NCI-H187 treated with DMSO at 0.1 percent for 48 hours (cell line): ENCODE measurements around the gene DCAF8.
"Not testable (repeated sequence)": the region's sequence is repeated elsewhere in the genome, so short reads cannot be mapped to it uniquely, and the experiment has no call there.

Experiments used
- DNase-seq: peaks from one replicate; lab custom pipeline; 2025; lab: John Stamatoyannopoulos, UW

DCAF8 gene

GRCh38 chr1:160261893-160262794 lies at the start of gene DCAF8:
Gene DCAF8 (minus strand): TSS chr1:160262549. CDS start chr1:160244008, 18,541 bp downstream.
- peak; percentile 98 for DNase-seq

- no peak for DNase-seq
These were observed 47.2 kb upstream of the DCAF8 start for GRCh38 chr1:160309571-160309970.

DNA sequence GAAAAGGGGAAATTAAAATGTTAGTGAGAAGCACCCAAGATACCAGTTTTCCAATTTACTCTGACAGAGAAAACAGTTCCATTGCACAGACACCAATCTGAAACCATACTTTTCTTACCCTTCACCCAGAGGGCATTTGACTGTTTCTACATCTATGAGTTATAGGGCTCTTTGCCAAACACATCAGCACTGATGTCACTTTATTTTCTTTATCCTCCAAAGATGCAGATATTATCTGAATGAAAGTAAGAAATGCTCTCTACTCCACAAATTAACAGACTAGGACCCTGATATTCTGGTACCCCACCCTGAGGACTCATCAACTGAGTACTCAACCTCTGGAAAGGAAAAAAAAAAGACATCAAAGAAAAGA lies 46.8 kb upstream of the DCAF8 start:
- DNase-seq: no peak

DNA sequence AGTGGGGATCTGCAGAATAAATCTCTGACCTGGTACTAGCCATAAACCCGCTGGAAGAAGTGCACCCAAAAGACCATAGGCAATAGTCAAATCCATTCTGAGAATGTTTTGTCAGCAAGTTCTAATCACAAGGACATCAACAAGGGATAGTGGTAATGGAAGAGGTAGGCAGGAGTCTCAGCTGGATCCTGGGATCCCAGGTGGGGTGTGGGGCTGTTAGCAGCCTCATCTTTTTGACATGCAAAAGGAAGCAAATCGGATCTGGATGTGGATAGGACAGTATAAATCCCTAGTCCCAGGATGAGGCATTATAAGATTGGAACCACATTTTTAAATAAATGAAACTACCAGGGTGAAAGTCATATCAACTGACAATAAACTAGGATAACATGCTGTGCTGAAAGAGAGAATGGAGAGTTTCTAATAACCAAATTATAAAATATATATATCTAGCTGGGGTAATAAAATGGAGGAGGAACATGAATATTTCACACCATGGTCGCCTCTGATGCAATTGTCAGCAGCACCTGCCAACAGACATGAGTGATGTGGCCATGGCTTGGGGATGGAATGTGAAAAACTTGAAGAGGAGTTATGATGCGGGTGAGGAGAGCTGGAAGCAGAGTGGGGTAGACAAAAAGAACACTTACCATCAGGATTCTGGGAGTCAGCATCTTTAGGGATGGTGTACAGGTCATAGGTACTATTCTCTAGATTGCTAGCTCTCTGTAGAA lies 46.3 kb upstream of the DCAF8 start:
- no peak for DNase-seq

- DNase-seq: no peak
These were observed 44.9 kb upstream of the DCAF8 start for GRCh38 chr1:160307118-160307791.

DNA sequence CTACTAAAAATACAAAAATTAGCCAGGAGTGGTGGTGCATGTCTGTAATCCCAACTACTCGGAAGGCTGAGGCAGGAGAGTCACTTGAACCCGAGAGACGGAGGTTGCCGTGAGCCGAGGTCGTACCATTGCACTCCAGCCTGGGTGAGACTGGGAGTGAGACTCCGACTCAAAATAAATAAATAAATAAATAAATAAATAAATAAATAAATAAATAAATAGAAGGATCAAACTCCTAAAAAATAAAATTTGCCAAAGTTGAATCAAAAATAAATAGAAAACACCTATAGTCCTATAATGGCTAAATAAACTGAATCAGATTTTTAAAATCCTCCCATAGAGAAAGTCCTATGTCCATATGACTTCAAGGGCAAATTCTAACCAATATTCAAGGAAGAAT lies 37.8 kb upstream of the DCAF8 start:
- DNase-seq: no peak

- no peak for DNase-seq
These were observed 33.7 kb upstream of the DCAF8 start for GRCh38 chr1:160296036-160296435.

DNA sequence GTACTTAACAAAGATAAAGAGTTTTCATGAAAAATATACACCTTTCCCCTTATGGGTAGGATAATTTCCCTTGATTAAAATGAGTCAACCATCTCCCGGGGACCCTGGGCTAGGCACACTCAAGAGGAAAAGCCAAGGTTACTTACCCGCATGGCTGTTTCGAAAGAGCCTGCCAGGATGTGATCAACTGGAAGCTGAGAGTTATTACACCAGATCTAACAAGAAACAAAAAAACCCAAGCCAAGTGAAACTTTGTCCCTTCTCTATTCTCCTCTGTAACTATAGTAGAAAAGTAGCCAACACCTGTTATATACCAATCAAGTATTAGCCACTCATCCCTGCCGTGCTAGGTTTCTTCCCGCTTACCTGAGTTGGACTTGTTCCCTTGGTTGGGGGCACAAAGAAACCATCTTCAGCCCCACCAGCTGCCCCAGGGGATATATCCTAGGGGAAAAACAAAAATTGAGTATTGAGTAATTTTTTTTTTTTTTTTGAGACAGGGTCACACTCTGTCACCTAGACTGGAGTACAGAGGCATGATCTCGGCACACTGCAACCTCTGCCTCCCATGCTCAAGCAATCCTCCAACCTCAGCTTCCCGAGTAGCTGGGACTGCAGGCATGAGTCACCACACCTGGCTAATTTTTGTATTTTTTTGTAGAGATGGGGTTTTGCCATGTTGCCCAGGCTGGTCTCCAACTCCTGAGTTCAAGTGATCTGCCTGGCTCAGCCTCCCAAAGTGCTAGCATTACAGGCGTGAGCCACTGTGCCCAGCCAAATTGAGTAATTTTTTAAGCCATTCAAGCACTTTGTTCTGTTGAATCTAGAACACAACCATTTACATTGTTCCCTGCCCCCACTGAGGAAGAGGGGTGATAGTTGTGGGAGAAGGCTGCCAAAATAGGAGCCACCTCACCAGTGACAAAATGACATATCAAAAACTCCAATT lies 30.9 kb upstream of the DCAF8 start:
- no peak for DNase-seq

DNA sequence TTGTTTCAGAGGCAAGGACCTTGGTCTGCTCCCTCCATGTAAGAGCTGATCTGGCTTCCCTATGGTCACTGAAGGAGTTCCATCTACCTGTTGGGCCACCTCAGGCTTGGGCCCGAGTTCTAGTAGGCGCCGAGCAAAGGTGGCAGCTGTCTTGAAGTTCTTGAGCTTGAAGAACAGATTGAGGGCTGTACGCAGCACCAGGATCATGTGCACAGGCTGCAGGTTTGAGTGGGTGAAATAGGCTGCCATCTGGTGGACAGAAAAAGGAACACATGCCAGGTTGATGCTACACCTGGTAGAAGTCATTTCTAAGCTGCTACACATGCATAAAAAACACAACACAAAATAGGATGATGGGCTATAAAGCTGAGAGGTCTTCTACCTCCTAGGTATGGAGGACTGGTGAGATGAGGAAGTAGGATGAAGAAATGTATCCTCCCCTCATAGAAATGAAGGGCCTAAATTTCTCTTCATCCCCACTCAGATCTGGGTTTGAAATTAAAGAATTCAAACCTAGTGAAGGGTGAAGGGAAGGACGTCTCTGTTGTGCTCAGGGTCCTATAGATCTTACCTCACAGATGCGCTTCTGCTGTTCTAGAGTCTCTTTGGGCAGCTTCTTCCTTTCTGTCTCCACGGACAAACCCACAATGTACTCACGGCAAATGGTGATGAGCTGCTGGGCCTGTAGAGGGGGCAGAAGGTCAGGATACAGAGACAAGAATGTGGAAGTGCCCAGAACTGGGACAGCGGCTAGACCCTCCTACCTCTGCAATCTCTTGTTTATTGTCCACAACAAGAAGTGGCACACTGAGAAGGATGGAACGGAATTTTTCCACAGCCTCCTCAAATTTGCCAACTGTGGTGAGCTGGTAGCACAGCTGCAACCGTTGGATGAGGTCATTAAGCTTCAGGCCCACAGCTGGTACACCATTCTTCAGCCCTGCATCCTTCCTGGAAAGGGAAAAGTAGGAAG lies 29.2 kb upstream of the DCAF8 start:
- DNase-seq: peak; percentile 48

GRCh38 chr1:160287769-160288168 lies 25.4 kb upstream of the DCAF8 start:
- DNase-seq: not testable (repeated sequence)

- no peak for DNase-seq
These were observed 23.2 kb upstream of the DCAF8 start for GRCh38 chr1:160285506-160285905.

DNA sequence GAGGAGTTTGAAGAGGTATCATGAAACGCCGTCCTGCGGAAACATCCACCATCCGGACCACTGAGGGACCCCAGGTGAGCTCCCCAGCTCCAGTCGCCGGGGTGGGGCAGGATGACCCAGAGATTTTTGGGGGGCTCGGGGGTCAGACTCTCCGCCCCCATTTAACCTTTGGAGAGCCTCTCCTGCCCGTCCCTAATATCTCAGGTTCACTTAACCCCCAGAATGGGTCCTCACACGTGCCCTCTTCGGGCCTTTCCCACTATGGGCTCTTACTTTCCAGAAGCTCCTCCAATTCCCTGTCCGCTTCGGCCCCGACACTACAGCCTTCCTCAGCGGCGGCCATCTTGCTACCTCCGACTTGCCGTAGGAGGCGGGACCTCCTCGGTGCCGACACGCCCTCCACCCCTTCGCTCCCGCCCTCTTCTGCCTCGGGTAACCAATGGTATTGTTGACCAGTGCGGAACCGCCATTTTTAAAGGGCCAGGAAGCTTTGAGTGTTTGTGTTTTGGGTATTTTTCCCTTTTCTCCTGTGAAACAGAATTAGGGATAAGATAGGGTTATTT lies 22.5 kb upstream of the DCAF8 start, which contains the start of gene PEX19:
PEX19 (minus strand) TSS at position 352 of the 563 bp plus-strand sequence; CDS start at position 343, 9 bp downstream.
- peak; percentile 86 for DNase-seq

DNA sequence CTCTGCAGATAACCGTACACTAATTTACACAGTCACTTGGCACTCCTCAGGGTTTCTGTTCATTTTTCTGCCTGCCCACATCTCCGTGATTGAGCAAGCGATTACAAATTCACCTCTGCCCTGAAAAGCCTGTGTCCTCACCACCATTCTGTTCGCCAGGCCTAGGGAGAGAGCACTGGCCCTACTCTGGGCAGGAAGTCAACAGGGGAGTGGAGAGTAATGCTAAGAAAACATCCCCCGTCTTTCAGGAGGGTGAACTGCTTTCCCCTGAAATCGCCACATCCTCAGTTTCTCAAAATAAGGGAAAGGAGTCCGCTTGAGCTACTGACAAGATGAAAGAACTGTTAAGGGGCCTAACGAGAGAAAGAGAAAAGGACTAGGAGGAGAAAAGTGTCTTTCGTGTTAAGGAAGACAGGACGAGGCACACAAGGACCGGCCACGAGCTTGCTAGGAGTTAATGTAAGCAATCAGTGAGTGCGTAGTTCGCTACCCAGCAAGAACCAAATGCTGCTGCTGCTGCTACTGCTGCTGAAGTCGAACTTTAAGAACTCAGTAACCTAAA lies 22.0 kb upstream of the DCAF8 start:
- no peak for DNase-seq

- no peak for DNase-seq
These were observed 20.5 kb upstream of the DCAF8 start for GRCh38 chr1:160282807-160283206.

DNA sequence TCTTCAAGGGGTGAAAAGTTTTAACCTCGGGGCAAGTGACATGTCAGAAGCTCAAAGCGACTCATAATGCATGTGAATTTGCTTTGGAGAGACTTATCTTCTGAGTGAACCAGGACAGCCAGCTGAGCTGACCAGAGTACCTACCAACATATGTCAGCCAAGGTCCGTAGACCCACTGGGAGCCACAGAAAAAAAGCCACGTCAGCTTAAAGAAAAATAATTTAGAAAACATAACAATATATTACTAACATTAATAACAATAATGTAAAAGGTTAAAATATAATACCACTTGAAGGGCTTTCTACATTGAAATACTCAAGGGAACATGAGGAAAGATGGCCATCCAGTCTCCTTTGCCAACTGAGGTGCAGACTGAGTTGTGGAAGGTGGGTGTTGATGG lies 15.6 kb upstream of the DCAF8 start:
- no peak for DNase-seq

DNA sequence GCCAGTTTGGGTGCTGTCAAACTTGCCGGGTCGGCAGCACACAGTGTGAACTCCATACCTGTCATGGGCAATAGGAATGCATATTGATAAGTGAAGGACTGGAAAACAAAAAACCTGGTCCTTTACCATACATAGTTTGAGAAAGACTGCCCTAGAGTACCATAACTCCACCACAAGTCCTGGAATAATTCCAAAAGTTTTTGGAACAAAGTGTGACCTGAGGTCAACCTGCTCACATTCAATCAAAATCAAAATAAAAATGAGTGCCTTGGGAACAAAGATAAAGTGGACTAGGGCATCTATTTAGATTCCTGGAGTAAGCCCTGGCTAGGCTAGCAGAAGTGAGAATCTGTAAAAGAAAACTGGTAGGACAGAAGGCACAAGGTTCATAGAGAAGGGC lies 15.0 kb upstream of the DCAF8 start:
- DNase-seq: no peak

- no peak for DNase-seq
These were observed 8.7 kb upstream of the DCAF8 start for GRCh38 chr1:160271025-160271424.

- DNase-seq: no peak
These were observed 5.1 kb upstream of the DCAF8 start for GRCh38 chr1:160267284-160267991.

DNA sequence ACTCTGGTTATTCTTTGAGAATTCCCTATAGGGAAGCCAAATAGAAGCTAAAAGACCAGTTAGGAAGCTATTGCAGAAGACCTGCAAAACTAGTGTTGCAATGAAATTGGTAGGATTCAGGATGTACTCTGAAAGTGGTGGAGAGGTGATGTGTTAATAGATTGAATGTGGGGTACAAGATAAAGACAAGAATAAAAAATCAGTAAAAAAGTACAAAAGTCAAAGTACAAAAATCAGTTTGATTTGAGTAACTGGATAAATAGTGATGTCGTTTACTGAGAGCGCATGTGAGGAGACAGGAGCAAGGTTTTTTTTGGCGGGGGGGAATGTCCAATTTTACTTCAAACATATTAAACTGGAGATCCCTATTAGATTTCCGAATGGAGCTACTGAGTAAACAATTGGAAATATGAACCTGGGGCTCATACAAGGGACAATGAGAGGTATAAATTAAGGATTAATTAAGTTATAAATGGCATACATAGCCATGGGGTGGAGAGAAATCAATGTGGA lies 2.5 kb upstream of the DCAF8 start:
- no peak for DNase-seq
